Ureter (tissue), 1 donor: ENCODE measurements around the gene S1PR2. TPM values are rescaled to one million over a fixed set of nuclear protein-coding genes. Genes with fewer than 3 reads are reported as not detected.
"Not testable (repeated sequence)": the region's sequence is repeated elsewhere in the genome, so short reads cannot be mapped to it uniquely, and the experiment has no call there.

Experiments used
- DNase-seq: peaks from one replicate; pipeline ENCODE4 v3.0.0-alpha.2; 2020; ENCODE audit warnings: low spot score
- total RNA-seq: library from RNA; stranded (reverse); gene quantifications from one replicate; pipeline ENCODE4 v1.2.4, GENCODE V29; 2023
- donor health status: DM: yes; HTN: yes; CAD: no.

The S1PR2 gene
- total RNA-seq, 1 donor from 2014 or later: 10.9 TPM

GRCh38 chr19:10254244-10254643, 23.1 kb upstream of the S1PR2 start:
- DNase-seq: no peak

- DNase-seq: no peak
Observed at GRCh38 chr19:10252707-10253106, 21.6 kb upstream of the S1PR2 start.

- DNase-seq: peak; percentile 97
Observed at GRCh38 chr19:10251792-10252694, 20.9 kb upstream of the S1PR2 start, which contains the start of gene MRPL4. Gene MRPL4 (plus strand): TSS chr19:10252214. CDS start chr19:10252254, 40 bp downstream.

- DNase-seq: no peak
Observed at GRCh38 chr19:10246511-10246910, 15.4 kb upstream of the S1PR2 start.

- DNase-seq: no peak
Observed at GRCh38 chr19:10245189-10245939, 14.2 kb upstream of the S1PR2 start.

- DNase-seq: no peak
Observed at GRCh38 chr19:10243606-10244005, 12.5 kb upstream of the S1PR2 start.

GRCh38 chr19:10241826-10242449, 10.8 kb upstream of the S1PR2 start:
- DNase-seq: not testable (repeated sequence)

- DNase-seq: no peak
Observed at GRCh38 chr19:10238172-10238783, 7.1 kb upstream of the S1PR2 start.

GRCh38 chr19:10237702-10238101, 6.6 kb upstream of the S1PR2 start:
- DNase-seq: no peak

- not testable (repeated sequence) for DNase-seq
Observed at GRCh38 chr19:10235409-10235808, 4.3 kb upstream of the S1PR2 start.

- no peak for DNase-seq
Observed at GRCh38 chr19:10235003-10235402, 3.9 kb upstream of the S1PR2 start.

GRCh38 chr19:10233946-10234345, 2.8 kb upstream of the S1PR2 start:
- no peak for DNase-seq

- no peak for DNase-seq
Observed at GRCh38 chr19:10231612-10232228, 589 bp upstream of the S1PR2 start.

GRCh38 chr19:10230173-10230860, 814 bp downstream of the S1PR2 start:
- peak; percentile 66 for DNase-seq

GRCh38 chr19:10228920-10229319, 2.2 kb downstream of the S1PR2 start:
- no peak for DNase-seq

GRCh38 chr19:10228393-10228792, 2.7 kb downstream of the S1PR2 start:
- DNase-seq: no peak

GRCh38 chr19:10227026-10227971, 3.8 kb downstream of the S1PR2 start:
- DNase-seq: peak; percentile 60

GRCh38 chr19:10226376-10227025, 4.6 kb downstream of the S1PR2 start:
- peak; percentile 73 for DNase-seq

GRCh38 chr19:10226021-10226375, 5.1 kb downstream of the S1PR2 start:
- no peak for DNase-seq
